ENCODE measurements around the gene EPB41L2.
"Not testable (repeated sequence)": the region's sequence is repeated elsewhere in the genome, so short reads cannot be mapped to it uniquely, and the experiment has no call there.

EPB41L2 gene

GRCh38 chr6:130829333-130829910 is 233.6 kb downstream of the EPB41L2 start:
- no peak for DNase-seq

- DNase-seq = no peak
Measured at GRCh38 chr6:130827247-130828149, 235.5 kb downstream of the EPB41L2 start, which contains the start of gene SMLR1. Gene SMLR1 (plus strand): TSS chr6:130827406. CDS start chr6:130827414, 8 bp downstream.

- no peak for DNase-seq
Measured at GRCh38 chr6:130826442-130827246, 236.4 kb downstream of the EPB41L2 start.

- no peak for DNase-seq
Measured at GRCh38 chr6:130825772-130826441, 237.1 kb downstream of the EPB41L2 start.

- no peak for DNase-seq
Measured at GRCh38 chr6:130824978-130825694, 237.9 kb downstream of the EPB41L2 start.

GRCh38 chr6:130822736-130823135 is 240.3 kb downstream of the EPB41L2 start:
- DNase-seq = no peak

GRCh38 chr6:130815200-130816071 is 247.6 kb downstream of the EPB41L2 start:
- DNase-seq = no peak

GRCh38 chr6:130814506-130814905 is 248.5 kb downstream of the EPB41L2 start:
- no peak for DNase-seq

GRCh38 chr6:130811932-130812331 is 251.1 kb downstream of the EPB41L2 start:
- DNase-seq = no peak

GRCh38 chr6:130810307-130811030 is 252.6 kb downstream of the EPB41L2 start:
- no peak for DNase-seq

GRCh38 chr6:130801368-130801767 is 261.7 kb downstream of the EPB41L2 start:
- not testable (repeated sequence) for DNase-seq

GRCh38 chr6:130797061-130797460 is 266.0 kb downstream of the EPB41L2 start:
- no peak for DNase-seq

GRCh38 chr6:130796313-130796905 is 266.6 kb downstream of the EPB41L2 start:
- DNase-seq = no peak

- no peak for DNase-seq
Measured at GRCh38 chr6:130794738-130795137, 268.3 kb downstream of the EPB41L2 start.

GRCh38 chr6:130794010-130794697 is 268.9 kb downstream of the EPB41L2 start:
- DNase-seq = no peak

Measured in CD4-positive, alpha-beta T cell treated with Interleukin-17A for 4 hours (primary cell).